Left lung (tissue), 10 donors: ENCODE data around the gene HMGCS2. TPM values are rescaled to one million over a fixed set of nuclear protein-coding genes. Genes with fewer than 3 reads are reported as not detected.

Experiments used
- ATAC-seq: fragments of 200-7000 bp; cut with Tn5 transposase; one replicate; pipeline ENCODE4 v1.9.1; 2020; ENCODE audit warnings: moderate library complexity
- DNase-seq, 4 donors: peaks; one replicate each; pipeline ENCODE4 v3.0.0-alpha.2; 2013 to 2020
- H3K27ac ChIP-seq, 2 donors: fragments of 200-600 bp; sonication (generic) in 1 of 2; one replicate each; pipeline versions ENCODE4 v1.5.0 to v1.8.0; 2020 to 2021
- H3K27me3 ChIP-seq, 2 donors: fragments of 200-600 bp; sonication (generic) in 1 of 2; one replicate each; pipeline versions ENCODE4 v1.5.0 to v1.8.0; 2020 to 2021
- H3K36me3 ChIP-seq, 2 donors: fragments of 200-600 bp; sonication (generic) in 1 of 2; one replicate each; pipeline versions ENCODE4 v1.5.0 to v1.8.0; 2020 to 2021
- H3K4me1 ChIP-seq, 2 donors: fragments of 200-600 bp; one replicate each; pipeline ENCODE4 v1.8.0; 2021
- H3K4me3 ChIP-seq, 2 donors: fragments of 200-600 bp; sonication (generic) in 1 of 2; one replicate each; pipeline versions ENCODE4 v1.5.0 to v1.8.0; 2020 to 2021; ENCODE audit warnings: mild to moderate bottlenecking in 1 of 2
- H3K9me3 ChIP-seq, 2 donors: fragments of 200-600 bp; sonication (generic) in 1 of 2; one replicate each; pipeline versions ENCODE4 v1.5.0 to v1.8.0; 2020 to 2021
- intact Hi-C, 2 donors: fragments of 100-400 bp; cut with DNase I; formaldehyde crosslinking; loops; one replicate each; pipeline versions ENCODE4 v1.11.2 to v1.14.2; 2022
- polyA plus RNA-seq, 6 donors: library from polyadenylated mRNA; unstranded; fragments of 120-200 nt; gene quantifications; one replicate each; pipeline ENCODE4 v1.2.1, GENCODE V29; 2013; ENCODE audit not compliant: insufficient read length in 6 of 6
- total RNA-seq, 2 donors: library from RNA; stranded (reverse); fragmentation: NEBNext Ultra II Directional; extraction: Animal tissue kit (Norgen Biotek cat#: 25700); gene quantifications; one replicate each; pipeline ENCODE4 v1.2.1, GENCODE V29; 2021
- TF ChIP-seq, protein P1 (sequence below), 2 donors: fragments of 200-600 bp; sonication (generic) in 1 of 2; IDR thresholded peaks; one replicate each; pipeline versions ENCODE4 v1.5.0 to v1.8.0; 2021; ENCODE audit warnings: antibody characterized with exemption in 2 of 2
- donor health status: DM: no; HTN: yes; CAD: no.
- donor health status: DM: no; HTN: no; CAD: no.

HMGCS2 gene
- total and polyA plus RNA-seq, 8 donors: 0.26 to 1.2 (median 0.58) TPM; not detected in 1

DNA sequence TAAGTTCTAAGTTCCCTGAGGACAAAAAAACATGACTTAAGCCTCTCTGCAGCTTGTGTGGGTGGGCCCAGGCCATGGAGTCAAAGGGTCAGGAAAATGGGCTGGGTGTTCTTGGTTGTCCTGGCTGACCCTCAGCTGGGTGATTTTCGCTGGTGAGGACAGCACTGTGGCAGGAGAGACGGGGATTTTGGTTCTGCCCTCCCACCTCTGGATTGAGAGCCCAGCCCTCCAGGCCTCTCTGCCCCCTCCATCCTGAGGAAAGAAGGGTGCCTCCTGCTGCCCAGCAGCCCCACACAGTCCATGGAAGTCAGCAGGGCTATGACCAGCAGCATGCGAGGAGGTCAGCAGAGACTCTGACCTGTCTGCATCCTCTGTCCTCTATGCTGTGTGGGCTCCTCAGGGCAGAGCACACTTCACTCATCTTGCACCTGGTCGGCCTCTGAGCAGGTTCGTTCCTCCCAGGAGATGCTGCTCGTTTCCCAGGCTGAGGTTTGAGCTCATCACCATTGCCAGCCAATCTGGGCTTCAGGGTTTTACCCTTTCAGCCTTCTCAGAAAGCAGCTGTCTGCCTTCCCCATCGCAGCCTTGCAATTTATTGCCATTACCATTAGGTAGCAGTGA, 30.5 kb downstream of the HMGCS2 start:
- ATAC-seq: no peak

DNA sequence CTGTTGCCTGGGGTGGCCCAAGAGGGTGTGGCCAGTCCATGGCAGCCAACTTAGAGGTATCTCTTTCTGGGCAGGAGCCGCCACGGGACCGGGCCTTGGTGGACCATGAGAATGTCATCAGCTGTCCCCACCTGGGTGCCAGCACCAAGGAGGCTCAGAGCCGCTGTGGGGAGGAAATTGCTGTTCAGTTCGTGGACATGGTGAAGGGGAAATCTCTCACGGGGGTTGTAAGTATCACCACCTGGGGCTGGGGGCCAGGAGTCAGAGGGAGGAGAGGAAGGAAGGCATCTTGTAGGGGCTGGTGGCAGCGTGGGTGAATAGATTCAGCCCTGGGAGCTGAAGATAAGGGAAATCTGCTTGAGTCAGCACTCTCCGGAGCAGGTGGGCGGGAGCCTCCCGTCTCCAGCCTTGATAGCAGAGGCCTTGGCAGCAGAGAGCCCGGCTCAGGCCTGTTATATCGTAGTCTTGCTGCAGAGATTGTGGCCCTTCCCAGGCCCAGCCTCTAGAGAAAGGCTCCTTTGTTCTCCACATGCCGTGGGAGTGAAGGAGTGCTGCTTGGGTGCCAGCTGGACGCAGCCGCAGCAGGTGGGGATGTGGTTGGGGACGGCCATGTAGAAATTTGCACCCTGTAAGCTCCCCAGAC, 31.5 kb downstream of the HMGCS2 start:
- TF ChIP-seq, protein P1, sequence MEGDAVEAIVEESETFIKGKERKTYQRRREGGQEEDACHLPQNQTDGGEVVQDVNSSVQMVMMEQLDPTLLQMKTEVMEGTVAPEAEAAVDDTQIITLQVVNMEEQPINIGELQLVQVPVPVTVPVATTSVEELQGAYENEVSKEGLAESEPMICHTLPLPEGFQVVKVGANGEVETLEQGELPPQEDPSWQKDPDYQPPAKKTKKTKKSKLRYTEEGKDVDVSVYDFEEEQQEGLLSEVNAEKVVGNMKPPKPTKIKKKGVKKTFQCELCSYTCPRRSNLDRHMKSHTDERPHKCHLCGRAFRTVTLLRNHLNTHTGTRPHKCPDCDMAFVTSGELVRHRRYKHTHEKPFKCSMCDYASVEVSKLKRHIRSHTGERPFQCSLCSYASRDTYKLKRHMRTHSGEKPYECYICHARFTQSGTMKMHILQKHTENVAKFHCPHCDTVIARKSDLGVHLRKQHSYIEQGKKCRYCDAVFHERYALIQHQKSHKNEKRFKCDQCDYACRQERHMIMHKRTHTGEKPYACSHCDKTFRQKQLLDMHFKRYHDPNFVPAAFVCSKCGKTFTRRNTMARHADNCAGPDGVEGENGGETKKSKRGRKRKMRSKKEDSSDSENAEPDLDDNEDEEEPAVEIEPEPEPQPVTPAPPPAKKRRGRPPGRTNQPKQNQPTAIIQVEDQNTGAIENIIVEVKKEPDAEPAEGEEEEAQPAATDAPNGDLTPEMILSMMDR (IDR thresholded peaks at IDR 0.05): no peak
- intact Hi-C loops: no loop called here
- Histone ChIP-seq H3K4me3 (no peak overlapping the region), H3K4me1 (no peaks in the 10 kb centered on the region), H3K9me3 (no peaks in the 10 kb centered on the region), H3K27ac (no peak overlapping the region), H3K27me3 (no peaks in the 10 kb centered on the region), H3K36me3 (peaks cover 0 to 22% of the 10 kb centered on the region in 2 donors)
- ATAC-seq: no peak
- DNase-seq: peak in 1 of 4 donors; percentile 36

More for the DNA sequence above, 30.5 kb downstream of the HMGCS2 start:
- TF ChIP-seq, protein P1 (IDR thresholded peaks at IDR 0.05): no peak
- DNase-seq: no peak
- H3K27ac ChIP-seq: no peak overlapping the region
- no peaks in the 10 kb centered on the region for H3K27me3 ChIP-seq
- H3K36me3 ChIP-seq: peaks cover 0 to 22% of the 10 kb centered on the region in 2 donors
- intact Hi-C loops: no loop called here
- H3K4me1 ChIP-seq: no peaks in the 10 kb centered on the region
- H3K9me3 ChIP-seq: no peaks in the 10 kb centered on the region
- H3K4me3 ChIP-seq: no peak overlapping the region

DNA sequence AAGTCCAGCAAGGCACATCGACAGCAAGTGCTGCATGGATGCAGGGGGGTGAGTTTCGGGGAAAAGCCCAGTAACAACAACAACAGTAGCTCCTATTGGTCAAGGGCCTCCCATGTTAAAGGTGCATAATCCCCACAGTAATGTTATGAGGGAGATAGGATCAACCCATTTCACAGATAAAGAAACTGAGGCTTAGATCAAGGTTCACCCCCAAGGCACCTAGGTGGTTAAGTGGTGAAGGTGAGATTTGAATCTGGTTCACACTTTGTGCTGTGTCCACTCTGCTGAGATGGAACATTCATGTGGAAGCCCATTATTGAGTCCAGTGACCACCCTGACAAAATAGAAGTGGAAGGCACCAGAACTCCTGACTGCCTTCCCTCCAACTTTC, 32.1 kb downstream of the HMGCS2 start:
- no peaks in the 10 kb centered on the region for H3K9me3 ChIP-seq
- H3K27ac ChIP-seq: no peak overlapping the region
- intact Hi-C loops: no loop called here
- H3K4me3 ChIP-seq: no peak overlapping the region
- TF ChIP-seq, protein P1 (IDR thresholded peaks at IDR 0.05): no peak
- no peaks in the 10 kb centered on the region for H3K4me1 ChIP-seq
- ATAC-seq: no peak
- DNase-seq: no peak
- peaks cover 0 to 17% of the 10 kb centered on the region in 2 donors for H3K36me3 ChIP-seq
- no peaks in the 10 kb centered on the region for H3K27me3 ChIP-seq

DNA sequence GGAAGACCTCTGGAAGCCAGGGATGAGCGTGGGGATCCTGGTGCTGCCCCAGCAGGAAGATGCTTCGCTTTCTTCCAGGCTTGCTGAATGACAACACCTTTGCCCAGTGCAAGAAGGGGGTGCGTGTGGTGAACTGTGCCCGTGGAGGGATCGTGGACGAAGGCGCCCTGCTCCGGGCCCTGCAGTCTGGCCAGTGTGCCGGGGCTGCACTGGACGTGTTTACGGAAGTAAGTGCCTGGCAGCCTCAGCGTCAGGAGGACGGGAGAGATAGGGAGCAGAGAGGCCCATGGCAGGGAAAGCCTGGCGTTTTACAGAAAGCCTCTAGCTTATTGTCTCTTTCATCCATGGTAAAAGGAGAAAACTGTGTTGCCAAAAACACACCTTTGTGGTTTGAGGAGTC, 33.5 kb downstream of the HMGCS2 start:
- Histone ChIP-seq H3K27me3 (no peaks in the 10 kb centered on the region), H3K4me1 (no peaks in the 10 kb centered on the region), H3K36me3 (peaks cover 0 to 13% of the 10 kb centered on the region in 2 donors), H3K4me3 (no peak overlapping the region), H3K27ac (no peak overlapping the region), H3K9me3 (no peaks in the 10 kb centered on the region)
- ATAC-seq (no peak), DNase-seq (no peak)
- intact Hi-C loops: no loop called here
- TF ChIP-seq, protein P1 (IDR thresholded peaks at IDR 0.05): no peak

DNA sequence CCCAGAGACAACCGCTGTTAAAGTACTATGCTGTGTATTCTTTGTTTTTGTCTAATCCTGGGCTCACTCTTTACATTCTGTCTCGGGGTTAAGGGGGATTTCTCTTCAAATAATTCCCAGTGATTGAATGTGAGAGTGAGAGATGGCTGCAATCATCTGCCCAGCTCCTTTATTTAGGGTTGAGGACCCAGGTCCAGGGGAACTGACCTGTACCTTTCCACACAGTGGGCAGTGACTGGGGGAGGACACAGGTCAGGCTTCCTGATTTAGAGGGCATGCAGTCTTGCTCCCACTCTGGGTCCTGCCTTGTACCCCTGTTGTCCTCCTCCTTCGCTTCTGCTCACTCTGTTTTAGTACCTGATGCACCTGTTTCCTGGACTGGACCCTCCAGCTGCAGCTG, 35.0 kb downstream of the HMGCS2 start:
- peaks cover 0 to 19% of the 10 kb centered on the region in 2 donors for H3K36me3 ChIP-seq
- TF ChIP-seq, protein P1 (IDR thresholded peaks at IDR 0.05): no peak
- DNase-seq (no peak), ATAC-seq (no peak)
- H3K27ac ChIP-seq: no peak overlapping the region
- H3K9me3 ChIP-seq: no peaks in the 10 kb centered on the region
- H3K27me3 ChIP-seq: no peaks in the 10 kb centered on the region
- H3K4me3 ChIP-seq: no peak overlapping the region
- no peaks in the 10 kb centered on the region for H3K4me1 ChIP-seq
- intact Hi-C loops: no loop called here
